SK-N-MC (cell line): Measurements from ENCODE around the gene KIF3C.

ENCODE experiments used
- EZH2 ChIP-seq: fragments of 200-600 bp; sonication (generic); IDR thresholded peaks from one replicate; pipeline ENCODE4 v1.6.1; 2017; ENCODE audit warnings: antibody characterized with exemption
- POLR2AphosphoS5 ChIP-seq: IDR thresholded peaks from 2 replicates; pipeline ENCODE4 v1.6.1; 2012; ENCODE audit warnings: mild to moderate bottlenecking, low read depth, low read length, borderline replicate concordance

- no peak for TF ChIP-seq POLR2AphosphoS5
- TF ChIP-seq EZH2 = no peak
Measured at GRCh38 chr2:25879133-25879730, 103.1 kb downstream of the KIF3C start.
